A673 (cell line): ENCODE data around the gene TLE6. TPM values are rescaled to one million over a fixed set of nuclear protein-coding genes. Genes with fewer than 3 reads are reported as not detected.
A peak's percentile ranks its signal among the peaks of the same experiment; 100 is the strongest.
"Not testable (repeated sequence)": the region's sequence is repeated elsewhere in the genome, so short reads cannot be mapped to it uniquely, and the experiment has no call there.

ENCODE experiments used
- BruUV-seq: library from RNA; stranded (reverse); fragments of 400-500 nt; replicated peaks from 2 replicates; lab custom pipeline; 2021; lab: Mats Ljungman, UMichigan
- CTCF ChIA-PET: fragments of 300-600 bp; sonication (Branson Sonifier 250); formaldehyde crosslinking; loops from one replicate; lab custom pipeline; 2022; ENCODE audit warnings: antibody characterized with exemption; lab: Charles Lee
- POLR2A ChIA-PET: fragments of 300-600 bp; sonication (Branson Sonifier 250); formaldehyde crosslinking; loops from one replicate; lab custom pipeline; 2022; ENCODE audit warnings: antibody characterized with exemption; ENCODE audit not compliant: low non-redundant PET; lab: Charles Lee
- DNase-seq: peaks from one replicate; pipeline ENCODE4 v3.0.0-alpha.2; 2015; ENCODE audit warnings: low spot score
- H3K27ac ChIP-seq: fragments of 200-600 bp; sonication (generic); 2 replicates; pipeline ENCODE4 v1.5.1; 2016; ENCODE audit warnings: mixed run types, low read depth, mild to moderate bottlenecking, mixed read lengths, antibody characterized with exemption, low read length; ENCODE audit not compliant: poor library complexity, severe bottlenecking
- H3K27me3 ChIP-seq: fragments of 200-600 bp; sonication (generic); replicated peaks from 2 replicates; pipeline ENCODE4 v1.6.1; 2017; ENCODE audit warnings: mixed run types, low read depth, mild to moderate bottlenecking, mixed read lengths, antibody characterized with exemption, low read length; ENCODE audit not compliant: insufficient read depth, poor library complexity
- H3K36me3 ChIP-seq: fragments of 200-600 bp; sonication (generic); 2 replicates; pipeline ENCODE4 v1.6.1; 2016; ENCODE audit warnings: mixed run types, mild to moderate bottlenecking, mixed read lengths, antibody characterized with exemption, low read length; ENCODE audit not compliant: insufficient read depth, poor library complexity, severe bottlenecking
- H3K4me1 ChIP-seq: fragments of 200-600 bp; sonication (generic); 2 replicates; pipeline ENCODE4 v1.6.1; 2017; ENCODE audit warnings: mixed run types, mild to moderate bottlenecking, mixed read lengths, antibody characterized with exemption, low read length; ENCODE audit not compliant: insufficient read depth, poor library complexity, severe bottlenecking
- H3K4me3 ChIP-seq: fragments of 200-600 bp; sonication (generic); 2 replicates; pipeline ENCODE4 v1.5.1; 2016; ENCODE audit warnings: low read depth, mixed run types, mild to moderate bottlenecking, mixed read lengths, low read length; ENCODE audit not compliant: poor library complexity, severe bottlenecking
- H3K9me3 ChIP-seq: fragments of 200-600 bp; sonication (generic); 2 replicates; pipeline ENCODE4 v1.6.1; 2016; ENCODE audit warnings: mixed run types, low read depth, mild to moderate bottlenecking, mixed read lengths, antibody characterized with exemption, low read length; ENCODE audit not compliant: poor library complexity, severe bottlenecking
- CTCF ChIP-seq: fragments of 300-800, 200-600 bp; sonication (generic); conservative IDR thresholded peaks from 2 replicates; pipeline ENCODE4 v1.5.1; 2017; ENCODE audit warnings: low read depth, mild to moderate bottlenecking, antibody characterized with exemption, low read length, moderate library complexity, mixed read lengths
- EZH2 ChIP-seq: fragments of 200-600 bp; sonication (generic); IDR thresholded peaks from 2 replicates; pipeline ENCODE4 v1.6.1; 2017; ENCODE audit warnings: borderline replicate concordance, low read depth, mild to moderate bottlenecking, mixed read lengths, antibody characterized with exemption, low read length; ENCODE audit not compliant: poor library complexity, severe bottlenecking
- intact Hi-C: fragments of 100-400 bp; cut with micrococcal nuclease; formaldehyde crosslinking; loops from one replicate; pipeline ENCODE4 v1.10.0; 2022; ENCODE audit not compliant: unreplicated experiment
- total RNA-seq: library from RNA; stranded (reverse); gene quantifications from 2 replicates; pipeline ENCODE4 v1.2.3, GENCODE V29; 2021

Gene TLE6
- total RNA-seq, 1 experiment from 2014 or later = not detected

GRCh38 chr19:2962018-2962670 lies 15.2 kb upstream of the TLE6 start:
- no peak overlapping the region for H3K27ac ChIP-seq
- ChIA-PET POLR2A (no interaction called here), CTCF (interaction anchor here (1.1 to 2.0 kb wide), 3 partner anchors 12 to 147 kb away, joined by 4 to 11 read pairs (median 6); no protein-coding TSS in a partner anchor)
- TF ChIP-seq CTCF = peak; percentile 80
- no peak for TF ChIP-seq EZH2
- DNase-seq = peak; percentile 87
- no peaks in the 10 kb centered on the region for H3K4me1 ChIP-seq
- no peaks in the 10 kb centered on the region for H3K9me3 ChIP-seq
- no peaks in the 10 kb centered on the region for H3K36me3 ChIP-seq
- no peak overlapping the region for H3K4me3 ChIP-seq
- H3K27me3 ChIP-seq = no peaks in the 10 kb centered on the region
- no TSS peak for BruUV-seq
- intact Hi-C loops = loop anchor here (1.0 kb wide), 2 partner anchors 146 to 164 kb away; no protein-coding TSS in a partner anchor

- Histone ChIP-seq H3K36me3 (no peaks in the 10 kb centered on the region), H3K9me3 (no peaks in the 10 kb centered on the region), H3K27me3 (no peaks in the 10 kb centered on the region), H3K27ac (no peak overlapping the region), H3K4me3 (no peak overlapping the region), H3K4me1 (no peaks in the 10 kb centered on the region)
- TF ChIP-seq CTCF = no peak
- TF ChIP-seq EZH2 = no peak
- no peak for DNase-seq
- no TSS peak for BruUV-seq
- ChIA-PET CTCF (interaction anchor here (1.1 to 2.0 kb wide), 2 partner anchors 141 to 146 kb away, joined by 4 to 11 read pairs; no protein-coding TSS in a partner anchor), POLR2A (no interaction called here)
- intact Hi-C loops = no loop called here
Observed at GRCh38 chr19:2963122-2963521, 14.2 kb upstream of the TLE6 start.

GRCh38 chr19:2963631-2964030 lies 13.7 kb upstream of the TLE6 start:
- H3K4me3 ChIP-seq, H3K9me3 ChIP-seq, DNase-seq, BruUV-seq, H3K27me3 ChIP-seq, H3K36me3 ChIP-seq, intact Hi-C loops, H3K4me1 ChIP-seq, POLR2A ChIA-PET, H3K27ac ChIP-seq: not testable (repeated sequence)
- CTCF ChIA-PET = interaction anchor here (2.0 kb wide), 1 partner anchor 140 kb away, joined by 11 read pairs; no protein-coding TSS in a partner anchor
